Muscle of back (tissue), 13 donors: ENCODE data around the gene GPR132. TPM values are rescaled to one million over a fixed set of nuclear protein-coding genes. Genes with fewer than 3 reads are reported as not detected.
"Not testable (repeated sequence)": the region's sequence is repeated elsewhere in the genome, so short reads cannot be mapped to it uniquely, and the experiment has no call there.

ENCODE experiments used
- DNase-seq, 3 donors: peaks; one replicate each; pipeline versions ENCODE4 v3.0.0 to v3.0.0-alpha.2; 2013
- long read RNA-seq, 9 donors: transcript quantifications; one replicate each; lab custom pipeline, GENCODE V29; 2026
- polyA plus RNA-seq, 10 donors: library from polyadenylated mRNA; unstranded; fragments of 120-200 nt; gene quantifications; one replicate each; pipeline ENCODE4 v1.2.1, GENCODE V29; 2013; ENCODE audit not compliant: insufficient read length in 10 of 10

Gene GPR132, protein sequence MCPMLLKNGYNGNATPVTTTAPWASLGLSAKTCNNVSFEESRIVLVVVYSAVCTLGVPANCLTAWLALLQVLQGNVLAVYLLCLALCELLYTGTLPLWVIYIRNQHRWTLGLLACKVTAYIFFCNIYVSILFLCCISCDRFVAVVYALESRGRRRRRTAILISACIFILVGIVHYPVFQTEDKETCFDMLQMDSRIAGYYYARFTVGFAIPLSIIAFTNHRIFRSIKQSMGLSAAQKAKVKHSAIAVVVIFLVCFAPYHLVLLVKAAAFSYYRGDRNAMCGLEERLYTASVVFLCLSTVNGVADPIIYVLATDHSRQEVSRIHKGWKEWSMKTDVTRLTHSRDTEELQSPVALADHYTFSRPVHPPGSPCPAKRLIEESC
- polyA plus RNA-seq, result 1 to 10 TPM in 3 of 10 donors, under 1 TPM in 7; 0.59 to 1.0 (median 0.88) TPM
- long read RNA-seq, donor 1, result 0 reads
- long read RNA-seq, donor 2, result 0 reads
- long read RNA-seq, donor 3, result 0 reads
- long read RNA-seq, donor 4, result 0 reads
- long read RNA-seq, donor 5, result 0 reads
- long read RNA-seq, donor 6, result 0 reads
- long read RNA-seq, donor 7, result 0 reads
- long read RNA-seq, donor 8, result 0 reads
- long read RNA-seq, donor 9, result 0 reads

DNA sequence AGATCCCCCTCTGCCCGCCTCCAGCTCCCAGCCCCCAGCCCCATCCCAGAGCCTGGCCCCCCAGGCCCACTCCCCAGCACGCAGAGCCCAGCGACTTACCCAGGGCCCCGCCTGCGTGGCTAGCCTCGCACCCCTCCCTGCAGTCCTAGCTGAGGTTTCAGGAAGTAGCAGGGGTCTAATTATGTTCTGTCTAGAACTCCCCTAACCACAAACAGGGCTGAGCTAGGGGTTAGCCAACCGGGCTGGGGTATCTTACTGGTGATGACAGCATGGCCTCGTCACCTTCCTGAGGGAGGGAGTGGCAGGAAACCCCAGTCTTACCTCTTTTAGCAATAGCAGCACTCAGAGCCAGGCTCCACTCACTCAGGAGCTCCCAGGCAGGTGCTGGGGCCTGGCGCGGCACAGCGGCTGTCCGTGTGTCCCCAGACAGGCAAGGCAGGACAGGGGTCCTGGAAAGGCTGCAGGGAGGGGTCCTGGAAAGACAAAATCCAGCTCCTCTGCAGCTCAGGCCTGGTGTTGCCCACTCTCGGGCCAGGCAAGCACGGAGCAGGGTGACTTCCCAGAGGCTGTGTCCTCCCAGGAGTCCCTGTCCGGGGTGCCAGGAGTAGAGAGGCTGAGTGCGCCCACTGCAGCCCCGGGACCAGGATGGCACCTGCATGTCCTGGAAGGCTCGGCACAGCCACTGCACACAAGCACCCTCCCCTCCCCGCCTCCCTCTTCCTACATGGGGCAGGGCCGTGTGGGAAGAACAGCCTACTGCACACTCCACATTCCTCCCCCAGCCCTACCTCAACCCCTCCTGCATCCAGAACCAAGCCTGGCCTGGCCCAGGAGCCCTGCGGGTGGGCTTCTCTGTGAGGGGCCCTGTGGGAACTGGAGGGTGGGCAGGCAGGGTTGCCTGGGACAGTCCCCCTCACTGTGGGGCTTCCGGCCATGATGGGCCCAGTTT is at the start of gene GPR132:
TSS of gene GPR132 (minus strand) at position 151 of the 949 bp plus-strand sequence. CDS start 10,010 bp downstream, outside the sequence.
- DNase-seq, result no peak

DNA sequence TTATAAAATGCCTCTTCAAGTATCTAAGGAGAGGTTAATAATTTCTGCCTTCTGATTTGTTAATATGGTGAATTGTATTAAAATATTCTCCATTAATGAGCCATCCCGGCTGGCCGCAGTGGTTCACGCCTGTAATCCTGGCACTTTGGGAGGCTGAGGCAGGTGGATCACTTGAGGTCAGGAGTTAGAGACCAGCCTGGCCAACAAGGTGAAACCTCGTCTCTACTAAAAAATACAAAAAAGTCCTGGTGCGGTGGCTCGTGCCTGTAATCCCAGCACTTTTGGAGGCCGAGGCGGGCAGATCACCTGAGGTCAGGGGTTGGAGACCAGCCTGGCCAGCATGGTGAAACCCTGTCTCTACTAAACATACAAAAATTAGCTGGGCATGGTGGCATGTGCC is 44.0 kb upstream of the GPR132 start:
- not testable (repeated sequence) for DNase-seq

DNA sequence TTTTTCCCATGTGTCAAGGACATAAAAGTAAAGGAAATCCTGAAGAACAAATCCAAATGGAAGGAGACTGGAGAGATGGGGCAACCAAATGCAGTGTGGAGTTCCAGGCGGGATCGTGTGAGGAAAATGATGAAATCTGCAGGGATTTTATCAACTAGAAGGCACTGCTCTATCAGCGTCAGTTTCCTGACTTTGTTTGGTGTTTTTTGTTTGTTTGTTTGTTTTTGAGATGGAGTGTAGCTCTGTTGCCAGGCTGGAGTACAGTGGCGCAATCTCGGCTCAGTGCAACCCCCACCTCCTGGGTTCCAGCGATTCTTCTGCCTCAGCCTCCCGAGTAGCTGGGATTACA is 43.3 kb upstream of the GPR132 start:
- no peak for DNase-seq

DNA sequence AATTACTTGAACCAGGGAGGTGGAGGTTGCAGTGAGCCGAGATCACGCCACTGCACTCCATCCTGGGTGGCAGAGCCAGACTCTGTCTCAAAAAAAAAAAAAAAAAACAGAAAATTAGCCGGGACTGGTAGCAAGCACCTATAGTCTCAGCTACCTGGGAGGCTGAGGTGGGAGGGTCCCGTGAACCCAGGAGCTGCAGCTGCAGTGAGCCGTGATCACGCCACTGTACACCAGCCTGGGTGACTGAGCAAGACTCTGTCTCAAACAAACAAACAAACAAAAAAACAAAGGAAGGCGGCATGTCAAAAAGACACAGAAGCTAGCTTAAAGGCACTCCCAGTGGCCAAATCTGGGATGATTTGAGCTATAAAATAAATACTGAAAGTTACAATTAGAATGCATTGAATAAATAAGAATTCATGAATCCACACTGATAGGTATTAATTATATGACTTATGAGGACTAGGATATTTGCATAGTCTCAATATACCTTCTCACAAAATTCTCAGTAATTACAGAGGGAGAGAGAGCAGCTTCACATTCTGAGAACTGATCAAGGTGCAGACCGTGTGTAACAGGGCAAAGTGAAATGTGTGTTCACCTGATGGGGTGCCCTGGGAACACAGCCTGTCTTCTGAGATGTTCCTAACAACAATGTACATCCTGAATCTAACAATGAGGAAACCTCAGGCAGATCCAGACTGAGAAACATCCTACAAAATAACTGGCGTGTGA is 42.7 kb upstream of the GPR132 start:
- DNase-seq, result no peak

DNA sequence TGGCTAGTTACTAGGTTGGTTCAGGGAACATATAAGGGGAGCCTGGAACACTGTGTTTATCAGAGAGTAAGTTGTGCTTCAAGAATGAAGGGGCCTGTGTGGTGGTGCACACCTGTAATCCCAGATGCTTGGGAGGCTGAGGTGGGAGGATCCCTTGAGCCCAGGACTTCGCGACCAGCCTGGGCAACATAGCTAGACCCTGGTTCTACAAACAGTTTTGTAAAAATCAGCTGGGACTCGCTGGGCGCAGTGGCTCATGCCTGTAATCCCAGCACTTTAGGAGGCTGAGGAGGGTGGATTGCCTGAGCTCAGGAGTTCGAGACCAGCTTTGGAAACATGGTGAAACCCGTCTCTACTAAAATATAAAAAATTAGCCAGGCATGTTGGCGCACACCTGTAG is 42.1 kb upstream of the GPR132 start:
- DNase-seq, result no peak

DNA sequence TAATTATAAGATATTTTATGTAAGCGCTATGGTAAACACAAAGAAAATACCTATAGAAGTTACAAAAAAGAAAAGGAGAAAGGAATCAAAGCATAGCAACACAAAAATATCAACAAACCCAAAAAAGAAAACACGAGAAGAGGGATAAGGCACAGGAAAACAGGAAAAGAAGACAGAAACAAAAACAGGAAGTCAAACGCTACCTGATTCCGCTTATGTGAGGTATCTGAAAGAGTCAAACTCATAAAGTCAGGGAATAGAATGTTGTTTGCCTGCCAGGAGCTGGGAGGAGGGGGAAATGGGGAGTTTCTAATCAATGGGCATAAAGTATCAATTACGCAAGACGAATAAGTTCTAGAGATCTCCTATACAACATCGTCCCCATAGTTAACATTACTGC is 39.9 kb upstream of the GPR132 start:
- DNase-seq, result no peak

DNA sequence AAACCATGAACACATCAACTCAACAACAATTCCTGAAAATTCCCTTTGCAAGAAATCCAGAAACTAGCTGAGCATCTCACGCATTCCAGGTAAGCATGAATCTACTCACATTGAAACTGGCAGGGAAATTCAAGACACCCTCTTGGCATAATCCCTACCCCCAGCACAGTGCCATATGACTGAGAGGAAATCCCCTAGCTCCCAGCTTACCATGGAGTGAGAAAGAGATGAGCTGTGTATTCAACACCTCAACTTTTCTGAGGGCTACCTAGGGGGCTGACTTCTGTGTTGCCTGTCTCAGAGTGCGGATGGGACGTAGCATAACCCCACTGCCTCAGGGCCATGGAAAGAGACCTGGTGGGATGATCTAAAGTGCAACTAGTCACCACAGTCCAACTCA is 37.7 kb upstream of the GPR132 start:
- no peak for DNase-seq

DNA sequence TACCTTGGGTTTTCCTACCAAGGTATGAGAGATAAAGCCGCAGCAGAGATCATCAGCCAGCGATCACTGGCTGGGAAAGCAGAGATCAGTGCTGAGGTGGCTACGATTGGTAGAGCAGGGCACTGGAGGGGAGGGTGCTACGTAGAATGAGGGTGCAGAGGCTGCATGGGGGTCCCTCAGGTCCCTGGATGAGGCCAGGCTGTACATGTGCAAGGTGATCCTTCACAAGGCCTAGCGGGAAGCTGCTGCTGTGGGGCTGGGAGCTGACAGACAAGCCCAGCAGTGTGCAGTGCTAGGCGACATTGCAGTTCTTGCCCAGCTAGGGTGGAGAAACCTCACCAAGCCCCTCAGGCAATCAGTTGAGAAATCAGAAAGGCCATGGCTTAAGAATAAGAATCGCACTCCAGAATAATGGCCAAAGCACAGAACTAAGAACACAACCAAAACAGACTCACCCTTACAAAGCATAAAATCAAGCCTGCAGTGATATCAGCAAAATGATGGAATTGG is 37.2 kb upstream of the GPR132 start:
- no peak for DNase-seq

DNA sequence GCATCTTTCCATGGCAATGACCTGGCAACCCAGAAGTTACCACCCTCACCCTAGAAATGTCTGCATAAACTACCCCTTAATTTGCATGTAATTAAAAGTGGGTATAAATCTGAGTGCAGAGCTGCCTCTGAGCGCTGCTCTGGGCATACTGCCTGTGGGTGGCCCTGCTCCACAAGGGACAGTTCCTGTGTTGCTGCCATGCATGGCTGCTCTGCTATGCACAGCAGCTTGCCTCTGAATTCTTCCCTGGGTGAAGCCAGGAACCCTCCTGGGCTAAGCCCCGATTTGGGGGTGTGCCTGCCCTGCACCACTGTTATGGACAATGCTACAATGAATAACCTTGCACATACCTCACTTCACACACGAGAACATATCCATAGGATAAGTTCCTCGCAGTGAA is 35.7 kb upstream of the GPR132 start:
- DNase-seq, result no peak

DNA sequence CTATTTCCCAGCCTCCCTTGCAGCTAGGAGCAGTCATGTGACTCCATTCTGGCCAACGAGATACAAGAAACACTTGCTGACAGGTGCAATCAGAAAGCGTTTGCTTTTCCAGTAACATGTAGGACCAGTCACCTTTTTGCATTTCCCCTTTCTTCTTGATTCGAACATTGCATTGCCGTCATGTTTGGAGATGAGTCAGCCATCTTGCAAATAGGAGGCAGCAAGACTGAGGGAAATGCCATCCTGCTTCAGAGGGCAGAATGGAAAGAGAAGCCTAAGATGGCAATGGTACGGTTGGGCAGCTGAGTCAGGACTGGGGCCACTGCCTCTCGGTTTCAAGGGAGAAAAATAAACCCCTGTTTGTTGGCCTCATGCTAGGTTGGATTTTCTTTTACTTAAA is 34.5 kb upstream of the GPR132 start:
- DNase-seq, result no peak

DNA sequence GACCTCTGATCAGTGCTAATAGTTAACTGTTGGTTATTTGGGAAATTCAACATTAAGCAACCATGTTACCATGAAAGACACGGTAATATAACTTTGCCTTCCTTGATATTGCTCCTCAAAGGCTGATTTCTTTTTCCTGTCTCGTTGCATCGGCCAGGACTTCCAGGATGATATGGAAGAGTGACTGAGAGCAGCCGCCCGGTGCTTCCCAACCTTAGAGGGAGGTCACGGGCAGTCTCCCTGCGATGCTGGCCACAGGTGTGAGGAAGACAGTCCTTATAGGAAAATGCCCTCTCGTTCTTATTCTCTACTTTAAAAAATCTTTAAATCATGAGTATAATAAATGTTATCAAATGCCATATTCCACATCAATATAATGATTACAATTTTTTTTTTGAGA is 33.1 kb upstream of the GPR132 start:
- no peak for DNase-seq

DNA sequence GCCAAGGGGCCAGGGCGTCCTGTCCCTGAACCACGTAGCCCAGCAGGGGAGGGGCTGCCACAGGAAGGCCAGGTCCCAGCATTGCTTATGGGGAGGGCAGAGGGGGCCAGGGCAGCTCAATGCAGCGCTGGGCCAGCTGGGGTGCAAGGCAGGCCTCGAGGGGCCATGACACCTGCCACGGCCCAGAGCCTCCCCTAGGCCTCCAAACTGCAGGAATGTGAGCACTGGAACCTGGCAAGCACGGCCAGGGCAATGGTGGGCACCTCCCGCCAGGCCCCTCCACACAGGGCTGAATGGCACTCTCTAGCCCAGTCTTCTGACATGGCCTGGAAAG is 32.5 kb upstream of the GPR132 start:
- DNase-seq, result no peak

DNA sequence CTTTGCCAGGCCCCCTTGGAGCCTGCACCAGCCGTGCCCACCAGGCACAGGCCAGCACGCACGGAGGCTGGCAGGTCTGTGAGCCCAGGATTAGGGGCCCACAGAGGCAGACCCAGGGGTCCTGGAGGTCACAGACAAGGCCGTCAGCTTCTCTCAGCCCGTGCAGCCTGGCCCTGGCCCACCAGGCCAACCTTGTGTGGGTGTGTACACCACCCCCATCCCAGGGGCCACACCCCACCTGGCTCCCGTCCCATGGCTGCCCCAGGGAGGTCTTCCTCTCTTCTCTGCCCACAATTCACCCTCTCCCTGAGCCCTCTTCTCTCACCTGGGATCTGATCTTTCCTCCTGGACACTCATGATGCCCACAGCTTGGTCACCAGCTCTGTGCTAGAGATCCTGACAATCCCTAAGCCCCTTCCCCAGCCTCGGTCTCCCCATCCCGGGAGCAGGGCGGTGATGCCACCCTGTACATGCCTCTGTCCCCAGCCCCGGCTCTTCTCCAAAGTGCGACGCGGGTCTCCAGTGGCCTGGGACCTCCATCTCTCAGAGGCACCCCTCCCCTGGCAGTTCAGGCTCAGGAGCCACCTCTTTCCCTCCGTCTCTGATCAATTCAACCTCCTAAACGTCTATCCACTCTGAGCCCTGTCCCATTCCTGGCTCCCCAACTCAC is 31.1 kb upstream of the GPR132 start:
- no peak for DNase-seq

DNA sequence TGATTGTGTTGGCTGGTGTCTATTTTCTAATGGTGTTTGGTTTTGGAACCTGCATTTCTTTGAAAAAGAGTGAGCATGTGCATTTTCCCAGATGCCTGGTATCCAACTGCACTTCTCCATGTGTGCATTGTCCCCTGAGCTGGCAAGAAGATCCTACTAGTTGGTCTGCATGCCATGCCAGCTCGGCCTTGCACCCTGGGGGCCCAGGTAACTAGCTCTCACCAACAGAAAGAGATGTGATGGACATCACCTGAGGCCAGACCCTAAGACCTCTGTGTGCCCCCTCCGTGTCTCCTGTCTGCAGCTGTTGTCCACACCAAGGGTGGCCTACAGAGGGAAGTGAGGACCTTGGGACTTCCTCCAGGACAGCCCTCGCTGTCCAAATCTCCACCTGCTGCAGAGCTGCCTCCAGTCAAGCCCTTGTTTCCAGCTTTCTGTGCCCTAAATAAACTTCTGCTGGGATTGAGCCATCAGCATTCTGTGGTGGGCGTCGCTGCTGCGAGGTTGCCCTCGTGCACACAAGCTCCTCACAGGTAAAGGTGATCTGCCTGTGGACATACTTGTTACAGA is 30.1 kb upstream of the GPR132 start:
- no peak for DNase-seq

DNA sequence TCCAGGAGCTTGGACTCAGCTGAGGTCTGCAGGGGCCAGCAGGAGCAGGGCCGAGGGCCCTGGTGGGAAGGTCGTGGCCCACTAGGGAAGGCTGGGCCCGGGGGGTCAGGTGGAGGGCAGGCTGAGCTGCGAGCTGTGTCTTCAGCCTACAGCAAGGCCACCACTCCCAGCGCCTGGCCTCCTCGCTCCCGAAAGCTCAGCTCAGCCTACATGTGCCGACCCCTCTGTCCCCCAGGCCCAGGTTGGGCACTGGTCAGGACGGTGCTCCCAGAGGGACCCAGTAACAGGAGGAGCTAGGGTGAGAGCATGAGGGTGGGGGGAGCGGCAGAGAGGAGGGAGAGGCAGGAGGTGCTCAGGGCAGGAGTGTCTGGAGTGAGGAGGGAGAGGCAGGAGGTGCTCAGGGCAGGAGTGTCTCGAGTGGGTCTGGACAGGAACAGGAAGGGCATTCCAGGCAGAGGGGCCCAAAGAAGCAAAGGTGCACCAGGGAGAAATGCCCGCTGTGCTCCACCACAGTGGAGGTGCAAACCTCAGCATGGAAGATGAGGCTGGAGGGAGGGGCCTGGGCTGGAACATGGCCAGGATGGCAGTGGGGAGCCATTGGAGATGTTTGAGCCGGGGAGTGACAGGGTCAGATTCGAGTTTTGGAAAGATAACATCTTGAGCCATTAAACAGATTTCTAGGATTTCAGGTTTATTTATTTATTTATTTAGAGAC is 29.1 kb upstream of the GPR132 start:
- no peak for DNase-seq

DNA sequence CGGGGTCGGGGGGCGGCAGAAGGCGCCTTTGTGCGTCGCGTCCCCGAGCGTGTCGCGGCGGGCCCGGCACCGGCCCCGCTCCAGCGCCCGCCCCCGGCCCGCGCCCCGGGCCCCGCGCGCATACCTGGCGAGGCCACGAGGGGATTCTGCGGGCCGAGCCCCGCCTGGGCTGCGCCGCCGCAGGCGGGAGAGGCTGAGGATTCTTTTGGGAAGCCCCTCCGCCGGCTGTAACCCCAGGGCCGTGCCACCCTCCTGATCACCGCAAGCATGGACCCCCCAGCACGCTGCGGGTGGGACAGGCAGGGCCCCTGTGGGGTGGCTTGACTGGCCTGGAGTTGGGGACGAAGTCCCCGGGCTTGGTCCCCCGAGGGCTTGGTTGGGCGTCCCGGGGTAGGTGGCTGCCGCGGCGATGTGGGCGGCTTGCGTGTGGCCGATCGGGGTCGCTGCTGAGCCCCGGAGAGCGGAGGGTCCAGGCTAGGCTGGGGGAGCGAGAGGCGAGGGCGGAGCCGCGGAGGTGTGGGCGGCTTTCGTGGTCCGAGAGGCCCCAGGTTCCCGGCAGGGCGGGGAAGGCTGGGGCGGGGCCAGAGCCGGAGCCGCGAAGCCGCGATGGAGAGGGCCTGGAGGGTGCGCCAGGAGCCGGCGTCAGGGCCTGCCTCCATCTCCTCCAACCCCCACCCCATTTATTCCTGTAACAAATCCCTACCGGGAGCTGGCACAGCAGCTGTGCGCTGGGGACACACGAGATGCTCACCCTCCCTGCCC is 28.4 kb upstream of the GPR132 start:
- DNase-seq, result peak; percentile 54 to 90 (median 76)

DNA sequence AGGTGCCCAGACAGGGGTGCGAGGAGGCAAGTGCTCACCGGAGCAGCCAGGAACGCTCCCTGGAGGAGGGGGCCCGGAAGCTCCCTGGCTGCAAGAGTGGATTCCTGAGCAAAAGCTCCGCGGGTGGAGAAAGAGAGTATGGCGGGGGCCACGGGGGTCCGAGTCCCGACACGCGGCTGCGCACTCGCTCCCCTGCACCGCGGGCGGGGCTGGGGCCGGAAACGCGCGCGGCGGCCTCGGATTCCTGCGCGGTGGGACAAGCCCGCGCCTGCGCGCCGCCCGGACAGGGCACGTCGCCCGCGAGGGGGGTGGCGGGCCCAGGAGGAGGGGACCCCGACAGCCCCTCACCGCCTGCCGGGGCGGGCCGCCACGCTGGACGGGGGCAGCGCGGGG is 27.8 kb upstream of the GPR132 start:
- DNase-seq, result peak in 2 of 3 donors; percentile 80 to 86

DNA sequence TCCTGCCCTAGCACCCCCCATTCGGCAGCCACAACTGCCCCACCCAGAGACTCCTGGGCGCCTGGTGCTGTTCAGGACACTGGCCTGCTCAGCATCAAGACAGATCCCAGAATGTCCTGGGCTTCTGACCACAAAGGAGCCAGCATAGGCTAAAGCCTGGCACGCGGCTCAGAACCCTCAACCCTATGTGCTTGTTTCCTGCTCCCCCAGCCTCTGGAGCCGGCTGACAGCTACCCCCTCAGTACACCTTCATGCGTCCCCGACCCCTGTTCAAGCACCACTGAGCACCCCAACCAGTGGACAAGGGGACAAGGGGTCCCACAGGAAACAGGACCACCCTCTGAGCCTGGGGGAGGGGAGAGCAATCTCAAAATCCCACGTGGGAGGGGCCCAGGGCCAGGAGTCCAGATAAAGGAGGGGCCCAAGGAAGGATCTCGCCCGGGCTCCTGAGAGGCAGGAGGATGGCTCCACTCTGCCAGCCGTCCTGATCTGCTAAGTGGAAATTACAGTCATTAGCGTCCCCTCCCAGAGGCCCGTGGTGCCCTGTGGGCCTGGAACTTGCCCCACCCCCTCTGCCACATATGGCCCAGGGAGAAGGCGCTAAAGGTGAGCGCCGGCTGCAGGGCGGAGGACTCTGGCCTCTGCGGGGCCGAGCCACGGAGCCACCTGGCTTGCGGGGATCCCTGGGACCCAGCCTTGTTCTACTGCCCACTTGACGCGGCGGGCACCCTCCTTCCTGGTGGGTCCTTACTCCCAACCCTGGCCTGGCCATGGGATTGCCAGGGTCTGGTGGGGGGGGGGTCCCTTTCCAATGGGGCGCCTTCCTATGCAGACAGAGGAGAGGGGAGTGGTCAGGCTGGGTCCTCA is 27.2 kb upstream of the GPR132 start:
- peak in 1 of 3 donors; percentile 65 for DNase-seq
